NB4 (cell line): ENCODE results near the gene SLC35B2.
A peak's percentile ranks its signal among the peaks of the same experiment; 100 is the strongest.

Experiments used
- DNase-seq: peaks from one replicate; pipeline ENCODE4 v3.0.0; 2010; ENCODE audit warnings: low read depth
- H3K4me3 ChIP-seq: one replicate; pipeline ENCODE4 v1.5.1; 2011; ENCODE audit warnings: mild to moderate bottlenecking, low read depth, low read length, moderate library complexity
- MYC ChIP-seq: IDR thresholded peaks from 2 replicates; pipeline ENCODE4 v1.6.1; 2011; ENCODE audit warnings: low read depth, low read length
- POLR2A ChIP-seq: IDR thresholded peaks from 2 replicates; pipeline ENCODE4 v1.6.1; 2011; ENCODE audit warnings: mild to moderate bottlenecking; ENCODE audit not compliant: insufficient read length; ENCODE audit errors: extremely low read depth
- TF ChIP-seq, protein P1 (sequence below): IDR thresholded peaks from one replicate; pipeline ENCODE4 v1.5.1; 2012; ENCODE audit warnings: low read depth, low read length
- TF ChIP-seq, protein P2 (sequence below): IDR thresholded peaks from 2 replicates; pipeline ENCODE4 v1.6.1; 2011; ENCODE audit warnings: low read depth, low read length

Gene SLC35B2

DNA sequence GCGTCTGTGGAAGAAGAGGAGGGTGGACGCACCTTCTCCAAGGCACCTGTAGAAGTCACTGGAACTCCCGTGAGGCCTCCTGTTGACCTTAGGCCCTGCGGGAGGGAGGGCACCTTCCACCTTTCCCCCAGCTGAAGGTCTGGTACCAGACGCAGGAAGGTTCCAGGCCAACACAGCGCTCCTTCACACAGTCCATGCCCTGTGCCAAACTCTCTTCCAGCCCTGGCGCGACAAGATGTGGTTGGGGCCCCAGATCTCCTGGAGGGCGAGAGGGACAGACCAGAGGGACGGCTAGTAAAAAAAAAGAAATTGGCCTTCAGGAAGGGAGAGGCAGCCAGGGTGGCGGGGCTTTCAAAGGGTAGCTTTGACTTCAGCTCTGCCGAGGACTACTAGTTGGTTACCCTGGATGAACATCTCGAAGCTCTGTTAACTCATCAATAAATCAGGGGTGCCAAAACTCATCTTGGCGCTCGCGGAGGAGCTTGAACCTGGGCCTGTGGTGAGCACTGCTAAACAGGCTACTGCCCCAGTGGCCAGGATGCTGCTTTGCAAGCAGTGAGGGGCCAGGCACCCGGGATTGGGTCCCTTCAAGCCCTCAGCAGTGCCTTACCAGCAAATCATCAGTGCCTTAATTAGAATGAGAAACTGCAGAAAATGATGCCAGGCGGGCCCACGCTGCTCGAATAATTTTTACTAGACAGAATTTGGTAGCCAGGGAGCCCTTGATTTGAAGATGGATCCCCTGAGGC lies 40.9 kb upstream of the SLC35B2 start:
- TF ChIP-seq POLR2A (no peak), MYC (no peak)
- TF ChIP-seq, protein P1, sequence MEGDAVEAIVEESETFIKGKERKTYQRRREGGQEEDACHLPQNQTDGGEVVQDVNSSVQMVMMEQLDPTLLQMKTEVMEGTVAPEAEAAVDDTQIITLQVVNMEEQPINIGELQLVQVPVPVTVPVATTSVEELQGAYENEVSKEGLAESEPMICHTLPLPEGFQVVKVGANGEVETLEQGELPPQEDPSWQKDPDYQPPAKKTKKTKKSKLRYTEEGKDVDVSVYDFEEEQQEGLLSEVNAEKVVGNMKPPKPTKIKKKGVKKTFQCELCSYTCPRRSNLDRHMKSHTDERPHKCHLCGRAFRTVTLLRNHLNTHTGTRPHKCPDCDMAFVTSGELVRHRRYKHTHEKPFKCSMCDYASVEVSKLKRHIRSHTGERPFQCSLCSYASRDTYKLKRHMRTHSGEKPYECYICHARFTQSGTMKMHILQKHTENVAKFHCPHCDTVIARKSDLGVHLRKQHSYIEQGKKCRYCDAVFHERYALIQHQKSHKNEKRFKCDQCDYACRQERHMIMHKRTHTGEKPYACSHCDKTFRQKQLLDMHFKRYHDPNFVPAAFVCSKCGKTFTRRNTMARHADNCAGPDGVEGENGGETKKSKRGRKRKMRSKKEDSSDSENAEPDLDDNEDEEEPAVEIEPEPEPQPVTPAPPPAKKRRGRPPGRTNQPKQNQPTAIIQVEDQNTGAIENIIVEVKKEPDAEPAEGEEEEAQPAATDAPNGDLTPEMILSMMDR: no peak
- TF ChIP-seq, protein P2, sequence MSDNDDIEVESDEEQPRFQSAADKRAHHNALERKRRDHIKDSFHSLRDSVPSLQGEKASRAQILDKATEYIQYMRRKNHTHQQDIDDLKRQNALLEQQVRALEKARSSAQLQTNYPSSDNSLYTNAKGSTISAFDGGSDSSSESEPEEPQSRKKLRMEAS: no peak
- H3K4me3 ChIP-seq: no peak overlapping the region
- DNase-seq: peak; percentile 38

DNA sequence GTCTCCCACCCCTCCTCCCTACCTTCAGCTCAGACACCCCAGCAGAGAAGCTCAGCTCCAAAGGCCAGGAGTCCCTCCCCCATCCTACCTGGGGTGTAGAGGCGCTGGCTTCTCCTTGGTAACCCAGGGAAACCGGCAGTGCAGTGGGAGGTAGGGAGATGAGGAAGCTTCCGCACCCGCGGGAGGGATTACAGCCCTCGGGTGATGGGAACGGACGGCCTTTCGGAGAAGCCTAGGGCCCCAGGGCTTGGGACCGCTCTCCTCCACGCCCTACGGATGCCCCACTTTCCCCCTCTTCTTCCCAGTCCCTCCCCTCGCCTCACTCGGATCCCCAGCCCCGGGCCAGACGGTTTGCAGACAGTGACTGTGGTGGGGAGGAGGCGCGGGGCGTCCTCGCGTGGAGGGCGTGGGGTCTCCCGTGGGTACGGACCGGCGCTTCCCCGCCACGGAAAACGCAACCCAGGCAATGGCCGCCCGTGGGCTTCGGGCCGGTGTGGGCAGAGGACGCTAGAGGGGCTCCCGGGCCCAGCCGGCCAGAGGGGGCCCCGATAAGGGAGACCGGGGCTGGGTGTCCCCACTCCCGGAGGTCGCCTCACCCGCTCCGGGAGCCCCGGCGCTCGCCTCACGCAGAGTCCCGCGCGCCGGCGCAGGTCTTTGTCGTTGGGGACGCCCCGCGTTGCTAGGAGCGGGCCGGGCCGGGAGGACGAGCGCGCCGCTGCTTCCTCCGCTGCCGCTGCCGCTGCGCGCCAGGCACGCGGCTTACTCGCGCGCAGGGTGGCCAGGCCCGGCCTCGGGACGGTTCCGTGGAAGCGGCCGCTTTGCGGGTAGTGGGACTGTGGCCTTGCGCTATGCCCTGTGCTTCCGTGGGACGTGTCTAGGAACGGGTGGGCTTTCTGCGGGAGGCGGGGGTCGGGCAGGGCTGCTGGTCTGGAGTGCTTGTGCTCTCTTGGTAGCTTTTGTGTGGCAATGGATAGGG lies 40.0 kb upstream of the SLC35B2 start:
- H3K4me3 ChIP-seq: no peak overlapping the region
- peak; percentile 40 for DNase-seq
- TF ChIP-seq, protein P2: no peak
- TF ChIP-seq POLR2A (no peak), MYC (no peak)
- TF ChIP-seq, protein P1: no peak

DNA sequence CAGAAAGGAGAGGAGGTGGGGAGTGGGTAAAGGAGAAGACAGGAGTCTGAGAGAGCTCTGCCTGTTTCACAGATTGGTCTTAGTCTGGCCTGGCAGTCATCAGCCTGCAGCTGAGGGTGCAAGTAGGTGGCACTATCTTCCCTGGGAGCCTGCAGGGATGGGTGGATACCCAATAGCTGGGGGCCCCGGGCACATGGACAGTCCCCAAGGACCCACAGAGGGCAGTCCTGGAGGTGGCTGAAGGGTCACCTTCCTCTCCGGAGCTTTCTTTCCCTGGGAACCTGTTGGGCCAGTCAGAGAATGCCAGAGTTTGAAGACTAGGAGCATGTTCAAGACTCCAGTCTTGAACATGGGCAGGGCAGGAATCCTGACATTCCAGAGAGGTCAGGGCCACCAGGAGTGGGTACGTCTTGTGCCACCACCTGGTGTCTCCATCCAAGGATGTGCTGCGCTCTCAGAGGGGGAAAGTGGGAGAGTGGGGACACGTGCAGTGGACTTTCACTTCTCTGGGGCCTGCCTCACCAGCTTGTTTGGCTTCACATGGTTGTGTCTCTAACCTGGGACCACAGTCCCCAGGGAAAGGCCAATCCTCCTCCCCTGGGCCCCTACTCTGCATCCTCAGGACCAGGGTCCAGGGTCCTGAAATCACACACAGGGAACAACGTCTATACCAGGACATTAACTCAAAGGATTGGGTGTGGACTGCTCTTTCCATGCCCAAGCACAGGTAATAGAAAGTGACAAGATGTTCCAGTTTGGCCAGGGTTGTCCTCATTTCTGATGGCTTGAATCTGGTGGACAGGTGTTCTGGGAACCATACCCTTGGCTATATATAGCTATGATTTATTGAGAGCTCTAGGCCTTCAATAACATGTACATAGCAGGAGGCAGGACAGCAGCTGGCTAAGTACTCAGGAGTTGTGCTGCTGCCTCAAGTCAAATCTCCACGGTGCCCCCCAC lies 37.8 kb upstream of the SLC35B2 start:
- H3K4me3 ChIP-seq: no peak overlapping the region
- no peak for DNase-seq
- TF ChIP-seq MYC (no peak), POLR2A (no peak)
- TF ChIP-seq, protein P2: no peak

DNA sequence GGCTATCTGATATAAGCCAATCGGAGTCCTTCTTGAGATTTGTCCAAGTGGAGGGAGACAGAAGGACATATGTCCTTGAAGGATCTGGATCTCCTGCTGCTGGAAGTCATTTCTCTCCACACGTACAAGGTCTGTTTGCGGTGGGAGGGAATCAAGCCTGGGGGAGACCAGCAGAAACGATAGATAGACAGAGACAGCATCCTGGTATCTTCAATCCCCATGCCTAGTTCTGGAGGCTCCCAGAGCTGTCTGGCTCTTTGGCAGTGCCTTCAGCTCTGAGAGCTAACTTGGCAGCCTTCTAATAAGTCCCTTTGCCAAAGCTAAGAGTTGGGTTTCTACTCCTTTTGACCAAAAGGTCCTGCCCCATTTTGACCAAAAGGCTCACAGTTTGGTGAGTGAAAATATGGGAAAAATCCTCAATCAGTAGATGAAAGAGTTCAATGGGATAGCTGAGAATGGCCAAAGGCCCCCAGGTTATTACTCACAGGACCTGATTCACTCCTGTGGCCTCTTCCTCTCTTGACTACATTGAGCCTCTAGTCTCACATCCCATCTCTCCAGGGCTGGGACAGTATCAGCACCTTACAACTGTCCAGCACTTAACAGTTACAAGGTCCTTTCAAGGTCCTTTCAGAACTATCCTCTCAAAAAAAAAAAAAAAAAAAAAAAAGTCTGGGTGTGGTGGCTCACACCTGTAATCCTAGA lies 35.5 kb upstream of the SLC35B2 start:
- no peak for DNase-seq
- no peak overlapping the region for H3K4me3 ChIP-seq
- TF ChIP-seq, protein P2: no peak
- TF ChIP-seq POLR2A (no peak), MYC (no peak)
- TF ChIP-seq, protein P1: no peak

DNA sequence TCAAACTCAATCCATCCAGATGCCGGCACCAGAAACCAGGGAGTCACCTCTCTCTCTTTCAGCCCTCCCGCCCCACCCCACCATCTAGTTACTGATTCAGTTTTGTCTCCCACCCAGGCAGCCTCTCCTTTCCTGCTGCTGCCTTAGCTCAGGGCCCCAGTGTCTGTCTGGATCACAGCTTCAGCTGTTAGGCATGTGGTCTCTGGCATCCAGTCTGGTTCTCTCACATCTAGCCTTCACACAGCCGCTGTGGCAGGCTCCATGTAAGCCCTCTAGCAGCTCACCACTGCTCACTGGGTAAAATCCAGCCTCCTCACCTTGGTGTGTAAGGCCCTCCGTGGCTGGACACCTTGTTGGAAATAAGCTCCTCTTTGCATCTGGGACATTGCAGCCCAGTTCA lies 34.5 kb upstream of the SLC35B2 start:
- peak; percentile 16 for TF ChIP-seq POLR2A
- TF ChIP-seq, protein P2: no peak
- no peak for DNase-seq

More for the DNA sequence above, 34.5 kb upstream of the SLC35B2 start:
- H3K4me3 ChIP-seq: no peak overlapping the region
